ENCODE results near the gene IL1R1.
A peak's percentile ranks its signal among the peaks of the same experiment; 100 is the strongest.

IL1R1 gene

DNA sequence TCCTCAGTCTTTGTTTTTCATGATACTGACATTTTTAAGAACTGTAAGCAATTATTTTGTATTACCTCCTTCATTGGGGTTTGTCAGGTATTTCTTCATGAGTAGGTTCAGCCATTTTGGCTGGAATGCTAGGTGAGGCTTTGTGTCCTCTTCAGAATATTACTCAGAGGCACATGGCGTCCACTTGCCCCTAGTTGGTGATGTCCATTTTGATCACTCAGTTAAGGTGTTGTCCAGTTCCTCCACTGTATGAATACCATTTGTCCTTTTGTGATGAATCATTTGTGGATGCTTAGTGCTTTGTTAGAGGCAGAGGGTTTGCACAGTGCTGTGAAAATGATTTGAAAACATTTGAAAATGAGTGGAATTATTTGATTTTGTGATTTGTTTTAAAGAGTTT, 49.0 kb downstream of the IL1R1 start:
- Histone ChIP-seq H3K4me2 (ENCODE audit: low read length) (no peak overlapping the region), H3K4me1 (ENCODE audit: control insufficient read depth, insufficient read depth, low read length) (peaks cover 22% of the 10 kb centered on the region), H3K36me3 (ENCODE audit: insufficient read depth, low read length) (no peaks in the 10 kb centered on the region), H3K9ac (ENCODE audit: low read depth, low read length) (no peak overlapping the region), H3K27me3 (ENCODE audit: control insufficient read depth, insufficient read depth, low read length) (no peaks in the 10 kb centered on the region), H3K9me3 (replicated peaks; ENCODE audit: low read length) (no peaks in the 10 kb centered on the region), H3K4me3 (ENCODE audit: low read length) (no peak overlapping the region)

DNA sequence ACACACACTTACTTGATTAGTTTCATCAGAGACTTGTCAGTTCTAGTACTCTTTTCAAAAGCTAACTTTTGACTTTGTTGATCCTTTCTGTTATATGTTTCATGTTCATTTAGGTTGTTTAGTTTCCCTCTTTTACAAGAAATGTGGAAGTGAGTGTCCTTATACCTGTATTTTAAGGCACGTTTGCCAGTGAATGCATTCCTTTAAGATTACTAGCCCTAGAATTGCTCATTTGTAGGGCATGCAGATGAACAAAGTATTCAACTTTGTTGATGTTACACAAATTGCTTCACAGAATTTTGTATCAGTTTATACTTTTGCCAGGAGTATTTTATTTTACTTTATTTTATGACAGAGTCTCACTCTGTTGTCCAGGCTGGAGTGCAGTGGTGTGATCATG, 50.5 kb downstream of the IL1R1 start:
- H3K27me3 ChIP-seq (ENCODE audit: control insufficient read depth, insufficient read depth, low read length): no peaks in the 10 kb centered on the region
- H3K36me3 ChIP-seq (ENCODE audit: insufficient read depth, low read length): no peaks in the 10 kb centered on the region
- no peaks in the 10 kb centered on the region for H3K9me3 ChIP-seq (replicated peaks; ENCODE audit: low read length)
- H3K4me3 ChIP-seq (ENCODE audit: low read length): no peak overlapping the region
- H3K4me2 ChIP-seq (ENCODE audit: low read length): peak overlapping the region; percentile 25
- H3K9ac ChIP-seq (ENCODE audit: low read depth, low read length): no peak overlapping the region
- H3K4me1 ChIP-seq (ENCODE audit: control insufficient read depth, insufficient read depth, low read length): peaks cover 9% of the 10 kb centered on the region

GRCh38 chr2:102194609-102195268, 52.2 kb downstream of the IL1R1 start:
- Histone ChIP-seq H3K36me3 (ENCODE audit: insufficient read depth, low read length) (no peaks in the 10 kb centered on the region), H3K4me1 (ENCODE audit: control insufficient read depth, insufficient read depth, low read length) (peaks cover 9% of the 10 kb centered on the region), H3K4me3 (ENCODE audit: low read length) (no peak overlapping the region), H3K4me2 (ENCODE audit: low read length) (no peak overlapping the region), H3K27me3 (ENCODE audit: control insufficient read depth, insufficient read depth, low read length) (no peaks in the 10 kb centered on the region), H3K9me3 (replicated peaks; ENCODE audit: low read length) (no peaks in the 10 kb centered on the region), H3K9ac (ENCODE audit: low read depth, low read length) (no peak overlapping the region)

DNA sequence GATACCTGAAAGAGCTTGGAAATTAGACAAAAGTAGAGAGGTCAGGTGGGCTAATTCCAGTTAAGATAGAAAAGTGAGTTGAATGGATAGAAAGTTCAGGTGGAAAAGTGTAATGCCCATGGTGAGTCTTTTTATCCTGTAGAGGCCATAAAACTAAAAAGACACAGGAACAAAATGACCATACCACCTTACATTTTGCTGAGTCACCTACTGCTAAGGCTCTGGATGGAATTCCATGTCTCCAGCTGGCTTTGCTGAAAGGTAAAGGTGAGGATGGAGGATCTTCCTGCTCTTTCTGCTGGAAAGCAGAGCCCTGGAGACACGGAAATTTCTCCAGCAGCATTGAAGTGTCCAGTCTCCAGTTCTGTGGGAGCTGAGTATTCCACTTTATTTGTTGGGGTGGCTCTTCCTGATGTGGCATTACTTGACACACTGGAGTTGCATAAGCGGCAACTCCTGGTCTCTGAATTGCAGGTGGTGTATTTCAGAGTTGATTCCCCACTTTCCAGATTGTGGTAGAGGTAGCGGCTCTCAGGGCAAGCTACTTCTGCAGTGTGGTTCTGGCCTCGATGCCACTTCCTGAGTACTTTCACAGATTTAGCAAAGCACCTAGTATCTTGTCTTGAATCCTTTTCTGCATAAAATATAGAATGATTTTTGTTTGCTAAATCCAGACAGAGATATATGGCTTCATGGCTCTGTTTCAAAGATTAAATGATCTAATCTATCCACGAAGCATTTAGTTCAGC, 55.0 kb downstream of the IL1R1 start:
- Histone ChIP-seq H3K9ac (ENCODE audit: low read depth, low read length) (no peak overlapping the region), H3K36me3 (ENCODE audit: insufficient read depth, low read length) (no peaks in the 10 kb centered on the region), H3K9me3 (replicated peaks; ENCODE audit: low read length) (no peaks in the 10 kb centered on the region), H3K27me3 (ENCODE audit: control insufficient read depth, insufficient read depth, low read length) (no peaks in the 10 kb centered on the region), H3K4me3 (ENCODE audit: low read length) (no peak overlapping the region), H3K4me2 (ENCODE audit: low read length) (no peak overlapping the region), H3K4me1 (ENCODE audit: control insufficient read depth, insufficient read depth, low read length) (peaks cover 9% of the 10 kb centered on the region)

GRCh38 chr2:102200539-102200938, 58.0 kb downstream of the IL1R1 start:
- Histone ChIP-seq H3K36me3 (ENCODE audit: insufficient read depth, low read length) (no peaks in the 10 kb centered on the region), H3K4me2 (ENCODE audit: low read length) (no peak overlapping the region), H3K4me1 (ENCODE audit: control insufficient read depth, insufficient read depth, low read length) (no peaks in the 10 kb centered on the region), H3K9me3 (replicated peaks; ENCODE audit: low read length) (no peaks in the 10 kb centered on the region), H3K9ac (ENCODE audit: low read depth, low read length) (no peak overlapping the region), H3K4me3 (ENCODE audit: low read length) (no peak overlapping the region), H3K27me3 (ENCODE audit: control insufficient read depth, insufficient read depth, low read length) (no peaks in the 10 kb centered on the region)

GRCh38 chr2:102204638-102205037, 62.1 kb downstream of the IL1R1 start:
- H3K27me3 ChIP-seq (ENCODE audit: control insufficient read depth, insufficient read depth, low read length): no peaks in the 10 kb centered on the region
- H3K9ac ChIP-seq (ENCODE audit: low read depth, low read length): no peak overlapping the region
- H3K36me3 ChIP-seq (ENCODE audit: insufficient read depth, low read length): no peaks in the 10 kb centered on the region
- no peak overlapping the region for H3K4me2 ChIP-seq (ENCODE audit: low read length)
- H3K4me3 ChIP-seq (ENCODE audit: low read length): no peak overlapping the region
- H3K9me3 ChIP-seq (replicated peaks; ENCODE audit: low read length): no peaks in the 10 kb centered on the region
- H3K4me1 ChIP-seq (ENCODE audit: control insufficient read depth, insufficient read depth, low read length): no peaks in the 10 kb centered on the region

GRCh38 chr2:102206666-102207341, 64.3 kb downstream of the IL1R1 start:
- Histone ChIP-seq H3K27me3 (ENCODE audit: control insufficient read depth, insufficient read depth, low read length) (no peaks in the 10 kb centered on the region), H3K4me1 (ENCODE audit: control insufficient read depth, insufficient read depth, low read length) (no peaks in the 10 kb centered on the region), H3K9ac (ENCODE audit: low read depth, low read length) (no peak overlapping the region), H3K4me3 (ENCODE audit: low read length) (no peak overlapping the region), H3K36me3 (ENCODE audit: insufficient read depth, low read length) (no peaks in the 10 kb centered on the region), H3K4me2 (ENCODE audit: low read length) (no peak overlapping the region), H3K9me3 (replicated peaks; ENCODE audit: low read length) (no peaks in the 10 kb centered on the region)

DNA sequence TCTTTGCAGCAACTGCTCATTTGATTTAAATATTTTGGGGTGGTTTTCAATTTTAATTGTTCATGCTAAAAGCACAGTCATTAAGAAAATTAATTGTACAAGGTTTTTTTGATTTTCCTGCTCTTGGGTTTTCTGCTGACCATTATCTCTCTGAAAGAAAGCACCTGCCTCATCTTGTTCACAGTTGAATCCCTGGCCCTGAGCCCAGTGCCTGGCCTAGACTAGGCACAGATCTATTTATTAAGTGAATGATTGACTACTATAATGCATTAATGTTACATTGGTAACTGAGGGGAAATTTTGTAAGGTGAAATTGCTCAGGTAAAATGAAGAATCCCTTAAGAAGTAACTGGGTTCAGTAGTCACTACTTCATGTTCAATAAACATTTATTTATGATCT, 66.2 kb downstream of the IL1R1 start:
- Histone ChIP-seq H3K27me3 (ENCODE audit: control insufficient read depth, insufficient read depth, low read length) (no peaks in the 10 kb centered on the region), H3K4me2 (ENCODE audit: low read length) (no peak overlapping the region), H3K4me3 (ENCODE audit: low read length) (no peak overlapping the region), H3K9me3 (replicated peaks; ENCODE audit: low read length) (no peaks in the 10 kb centered on the region), H3K36me3 (ENCODE audit: insufficient read depth, low read length) (no peaks in the 10 kb centered on the region), H3K9ac (ENCODE audit: low read depth, low read length) (no peak overlapping the region), H3K4me1 (ENCODE audit: control insufficient read depth, insufficient read depth, low read length) (no peaks in the 10 kb centered on the region)

DNA sequence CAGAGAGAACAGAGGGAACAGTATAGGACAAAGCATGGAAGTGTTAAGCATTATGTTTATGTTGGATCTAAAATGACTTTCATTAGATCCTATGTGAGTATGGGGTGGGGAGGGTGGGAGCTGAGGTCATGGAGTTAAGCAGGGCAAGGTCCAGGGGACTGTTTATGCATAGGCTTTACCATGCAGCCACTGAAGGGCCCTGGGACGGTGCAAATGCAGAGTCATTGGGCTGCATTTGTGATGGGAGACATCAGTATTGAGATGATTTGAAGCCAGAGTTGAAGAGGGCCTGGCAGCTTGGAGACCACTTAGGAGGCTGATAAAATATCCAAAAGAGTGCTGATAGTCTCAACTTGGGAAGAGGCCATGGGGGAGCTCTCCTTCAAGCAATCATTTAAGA, 66.9 kb downstream of the IL1R1 start:
- Histone ChIP-seq H3K4me2 (ENCODE audit: low read length) (no peak overlapping the region), H3K4me1 (ENCODE audit: control insufficient read depth, insufficient read depth, low read length) (no peaks in the 10 kb centered on the region), H3K9me3 (replicated peaks; ENCODE audit: low read length) (no peaks in the 10 kb centered on the region), H3K9ac (ENCODE audit: low read depth, low read length) (no peak overlapping the region), H3K4me3 (ENCODE audit: low read length) (no peak overlapping the region), H3K27me3 (ENCODE audit: control insufficient read depth, insufficient read depth, low read length) (no peaks in the 10 kb centered on the region), H3K36me3 (ENCODE audit: insufficient read depth, low read length) (no peaks in the 10 kb centered on the region)

- peaks cover 8% of the 10 kb centered on the region for H3K36me3 ChIP-seq (ENCODE audit: insufficient read depth, low read length)
- H3K4me1 ChIP-seq (ENCODE audit: control insufficient read depth, insufficient read depth, low read length): no peaks in the 10 kb centered on the region
- peaks cover 8% of the 10 kb centered on the region for H3K9me3 ChIP-seq (replicated peaks; ENCODE audit: low read length)
- H3K9ac ChIP-seq (ENCODE audit: low read depth, low read length): no peak overlapping the region
- H3K4me3 ChIP-seq (ENCODE audit: low read length): no peak overlapping the region
- no peaks in the 10 kb centered on the region for H3K27me3 ChIP-seq (ENCODE audit: control insufficient read depth, insufficient read depth, low read length)
- no peak overlapping the region for H3K4me2 ChIP-seq (ENCODE audit: low read length)
These were observed 74.5 kb downstream of the IL1R1 start for GRCh38 chr2:102217032-102217431.

- no peaks in the 10 kb centered on the region for H3K27me3 ChIP-seq (ENCODE audit: control insufficient read depth, insufficient read depth, low read length)
- no peak overlapping the region for H3K4me2 ChIP-seq (ENCODE audit: low read length)
- H3K4me3 ChIP-seq (ENCODE audit: low read length): no peak overlapping the region
- no peak overlapping the region for H3K9ac ChIP-seq (ENCODE audit: low read depth, low read length)
- peaks cover 40% of the 10 kb centered on the region for H3K4me1 ChIP-seq (ENCODE audit: control insufficient read depth, insufficient read depth, low read length)
- no peaks in the 10 kb centered on the region for H3K36me3 ChIP-seq (ENCODE audit: insufficient read depth, low read length)
- no peaks in the 10 kb centered on the region for H3K9me3 ChIP-seq (replicated peaks; ENCODE audit: low read length)
These were observed 82.5 kb downstream of the IL1R1 start for GRCh38 chr2:102224824-102225739.

Data from skeletal muscle satellite cell (primary cell).